ENCODE measurements around the gene DPP6.
"Not testable (repeated sequence)": the region's sequence is repeated elsewhere in the genome, so short reads cannot be mapped to it uniquely, and the experiment has no call there.

Gene DPP6

DNA sequence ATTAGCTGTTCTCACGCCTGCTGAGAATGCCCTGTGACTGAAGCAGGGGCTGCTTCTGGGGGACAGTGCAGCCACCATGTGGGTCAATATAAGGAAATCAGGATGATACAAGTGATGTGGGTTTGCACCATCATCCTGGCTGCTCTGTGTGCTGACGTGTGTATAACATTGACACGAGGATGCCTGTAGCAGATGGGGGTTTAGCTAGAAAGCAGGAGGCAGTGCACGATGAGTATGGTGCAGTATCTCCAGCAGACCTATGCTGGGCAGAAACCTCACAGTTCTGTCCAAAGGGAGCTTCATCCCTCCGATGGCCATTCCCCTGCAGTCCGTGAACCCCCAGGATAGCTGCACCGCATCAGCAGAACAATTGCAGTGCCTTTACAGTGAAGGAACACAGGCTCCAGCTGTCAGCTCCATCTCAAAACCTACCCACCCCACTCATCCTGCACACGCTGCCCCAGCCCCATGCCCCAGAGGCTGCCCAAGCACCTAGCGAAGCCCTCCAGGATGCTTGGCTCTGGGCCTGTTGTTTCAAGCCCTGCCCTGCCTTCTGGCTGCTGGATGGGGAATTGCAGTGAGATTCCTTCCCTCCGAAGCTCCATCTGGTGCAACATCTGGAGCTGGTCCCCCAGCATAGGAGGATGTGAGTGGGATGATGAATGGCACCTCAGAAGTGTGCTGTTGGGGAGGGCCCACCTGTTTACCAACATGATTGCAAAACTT, 96.8 kb downstream of the DPP6 start:
- in situ Hi-C loops (cut with MboI; ENCODE audit: low sequenced_read_pairs) = not testable (repeated sequence)

DNA sequence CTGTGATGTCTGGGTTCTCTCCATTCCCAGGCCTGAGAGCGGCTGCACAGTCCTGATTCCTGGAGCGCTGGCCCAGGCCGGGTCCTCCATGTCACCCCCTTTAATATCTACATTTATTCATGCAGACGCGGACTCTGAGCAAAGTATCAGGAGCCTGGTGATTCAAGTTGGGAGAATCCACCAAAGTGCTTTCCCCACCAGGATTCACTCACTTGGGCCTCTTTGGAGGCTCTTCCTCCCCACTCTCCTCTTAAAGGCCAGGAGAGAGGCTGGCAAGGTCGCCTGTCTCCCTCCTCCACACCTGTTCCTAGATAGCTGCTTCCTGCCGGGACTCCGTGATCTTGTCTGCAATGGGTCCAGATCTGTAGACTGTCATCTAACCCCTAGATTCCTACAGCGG, 98.5 kb downstream of the DPP6 start:
- in situ Hi-C loops (cut with MboI; ENCODE audit: low sequenced_read_pairs) = not testable (repeated sequence)

DNA sequence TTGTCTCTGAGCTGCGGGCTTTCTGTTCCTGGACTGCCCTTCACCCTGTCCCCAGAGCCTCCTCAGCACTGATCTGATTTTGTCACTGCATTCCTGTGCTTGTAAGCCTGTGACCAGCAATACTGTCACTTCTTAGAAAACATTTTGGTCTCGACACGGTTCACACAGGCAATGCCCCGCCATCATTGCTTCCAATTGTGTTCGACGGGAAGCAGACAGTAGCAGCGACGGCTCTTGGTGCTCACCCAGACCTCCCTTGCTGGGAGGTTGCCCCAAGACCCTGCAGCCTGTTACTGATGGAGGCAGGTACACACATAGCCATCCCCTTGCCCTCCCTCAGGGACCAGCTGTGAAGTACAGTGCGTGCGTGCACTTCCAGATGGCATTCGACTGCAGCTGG, 99.1 kb downstream of the DPP6 start:
- in situ Hi-C loops (cut with MboI; ENCODE audit: low sequenced_read_pairs) = not testable (repeated sequence)

DNA sequence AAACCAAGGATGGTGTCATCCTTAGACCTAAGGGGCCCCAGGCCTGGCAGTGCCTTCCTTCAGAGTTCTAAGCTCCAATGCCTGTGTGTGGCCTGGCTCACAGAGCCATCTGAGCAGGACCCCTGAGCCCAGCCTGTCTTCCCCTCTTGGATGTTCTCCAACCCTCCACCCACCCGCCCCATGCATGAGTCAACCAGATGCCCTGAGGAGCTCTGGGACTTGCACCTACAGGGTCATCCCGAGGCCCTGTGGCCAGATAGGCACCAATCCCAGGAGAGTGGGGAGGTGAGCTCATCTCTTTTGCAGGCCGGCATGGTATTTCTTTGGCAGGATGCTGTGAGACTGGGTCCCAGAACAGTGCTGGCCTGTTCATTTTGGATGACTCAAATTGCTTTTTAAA, 103.7 kb downstream of the DPP6 start:
- in situ Hi-C loops (cut with MboI; ENCODE audit: low sequenced_read_pairs) = not testable (repeated sequence)

DNA sequence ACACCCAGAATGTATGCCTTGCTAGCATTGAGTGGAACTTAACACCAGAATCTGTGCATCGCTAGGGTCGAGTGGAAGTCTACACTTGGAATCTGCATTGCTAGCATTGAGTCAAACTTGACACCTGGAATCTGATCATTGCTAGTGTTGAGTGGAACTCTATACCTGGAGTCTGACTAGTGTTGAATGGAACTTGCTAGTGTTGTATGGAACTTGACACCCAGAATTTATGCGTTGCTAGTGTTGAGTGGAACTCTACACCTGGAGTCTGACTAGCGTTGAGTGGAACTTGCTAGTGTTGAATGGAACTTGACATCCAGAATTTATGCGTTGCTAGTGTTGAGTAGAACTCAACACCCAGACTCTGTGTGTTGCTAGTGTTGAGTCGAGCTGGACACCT, 110.7 kb downstream of the DPP6 start:
- in situ Hi-C loops (cut with MboI; ENCODE audit: low sequenced_read_pairs) = not testable (repeated sequence)

DNA sequence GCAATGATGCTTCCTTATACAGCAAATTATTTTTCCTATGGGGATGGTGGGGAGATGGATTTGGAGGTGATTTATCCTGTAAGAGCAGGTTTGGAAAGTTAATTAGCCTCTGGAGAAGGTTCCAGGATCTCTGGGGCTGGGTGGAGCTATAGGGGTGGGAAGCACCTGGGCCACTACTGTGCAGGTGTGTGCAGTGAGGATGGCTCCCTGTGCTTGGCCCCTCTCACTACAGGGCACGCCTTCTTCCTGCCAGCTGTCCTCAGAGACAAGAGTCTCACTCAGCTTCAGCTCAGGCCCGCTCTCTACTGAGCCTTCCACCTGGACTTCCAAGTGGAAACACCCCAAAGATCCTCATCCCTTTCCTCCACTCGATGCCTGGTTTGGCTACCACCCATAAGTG, 111.4 kb downstream of the DPP6 start:
- in situ Hi-C loops (cut with MboI; ENCODE audit: low sequenced_read_pairs) = not testable (repeated sequence)

DNA sequence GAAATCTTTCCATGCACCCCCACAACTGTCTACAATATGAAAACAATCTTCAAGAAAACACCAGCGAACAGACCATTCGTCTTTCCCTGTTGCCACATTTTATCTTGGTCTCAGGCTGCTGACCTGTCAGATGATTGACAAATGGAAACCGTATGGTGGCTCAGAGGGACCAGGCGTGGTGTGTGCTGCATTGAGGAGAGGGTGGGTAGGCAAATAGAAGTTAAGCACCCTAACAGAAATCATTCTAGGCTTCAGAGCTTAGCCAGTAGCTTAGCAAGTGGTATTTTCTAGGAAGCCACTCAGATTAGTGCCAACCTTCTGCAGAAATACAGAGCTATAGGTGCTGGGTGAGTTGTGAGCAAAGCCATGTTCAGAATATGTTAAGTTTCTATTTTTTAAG, 114.9 kb downstream of the DPP6 start:
- in situ Hi-C loops (cut with MboI; ENCODE audit: low sequenced_read_pairs) = no loop called here

DNA sequence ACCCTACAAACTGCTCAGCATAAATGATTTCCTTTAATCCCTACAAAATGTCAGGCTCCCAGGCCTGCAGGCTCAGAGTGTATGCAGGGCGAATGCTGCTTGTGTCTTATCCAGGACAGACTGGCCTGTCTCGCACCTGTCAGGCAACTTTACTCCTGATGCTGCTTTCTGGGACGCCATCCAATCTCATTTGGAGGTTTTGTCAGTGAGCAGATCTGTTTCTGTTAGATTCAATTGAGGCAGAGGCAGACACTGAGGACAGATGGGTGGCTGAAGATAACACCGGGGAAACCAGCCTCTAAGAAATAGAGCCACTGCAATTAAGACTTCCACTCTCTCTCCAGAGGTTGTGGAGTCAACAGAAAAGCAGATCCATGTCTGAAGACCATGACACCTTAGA, 115.6 kb downstream of the DPP6 start:
- in situ Hi-C loops (cut with MboI; ENCODE audit: low sequenced_read_pairs) = no loop called here

DNA sequence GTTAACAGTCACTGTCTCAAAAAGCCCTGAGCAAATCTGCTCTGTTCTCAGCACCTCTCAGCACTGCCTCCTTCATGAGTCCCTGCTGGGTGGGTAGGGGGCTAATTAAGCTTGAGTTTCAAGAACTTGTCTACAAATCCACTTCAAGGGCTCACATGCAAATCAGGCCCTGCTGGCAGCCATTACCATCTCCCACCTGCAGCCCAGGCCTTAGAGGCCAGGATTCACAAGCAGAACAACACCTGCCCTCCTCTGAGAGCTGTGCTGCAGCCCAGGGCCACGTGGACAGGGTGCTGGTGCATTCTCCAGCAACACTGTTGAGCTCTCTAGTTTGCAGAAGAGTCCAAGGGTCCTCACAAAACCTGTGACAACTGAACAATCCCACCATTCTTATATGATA, 119.2 kb downstream of the DPP6 start:
- in situ Hi-C loops (cut with MboI; ENCODE audit: low sequenced_read_pairs) = no loop called here

DNA sequence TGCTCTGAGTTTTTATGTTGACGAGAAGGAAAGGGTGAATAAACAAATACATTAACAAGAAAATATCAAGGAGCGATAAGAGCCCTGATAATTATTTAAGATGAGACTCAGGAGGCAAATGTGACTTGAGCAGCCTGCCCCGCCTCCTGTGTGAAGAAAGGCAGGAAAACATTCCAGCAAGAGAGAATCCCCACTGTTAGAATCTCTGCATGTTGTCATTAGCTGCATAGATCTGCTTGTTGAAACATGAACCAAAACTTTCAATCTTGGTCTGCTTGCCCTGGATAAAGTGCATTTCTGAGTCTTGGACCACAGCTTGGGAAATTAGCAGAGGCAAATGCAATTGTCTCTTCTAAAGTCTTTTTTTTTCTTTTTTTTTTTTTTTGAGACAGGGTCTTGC, 120.0 kb downstream of the DPP6 start:
- in situ Hi-C loops (cut with MboI; ENCODE audit: low sequenced_read_pairs) = no loop called here

DNA sequence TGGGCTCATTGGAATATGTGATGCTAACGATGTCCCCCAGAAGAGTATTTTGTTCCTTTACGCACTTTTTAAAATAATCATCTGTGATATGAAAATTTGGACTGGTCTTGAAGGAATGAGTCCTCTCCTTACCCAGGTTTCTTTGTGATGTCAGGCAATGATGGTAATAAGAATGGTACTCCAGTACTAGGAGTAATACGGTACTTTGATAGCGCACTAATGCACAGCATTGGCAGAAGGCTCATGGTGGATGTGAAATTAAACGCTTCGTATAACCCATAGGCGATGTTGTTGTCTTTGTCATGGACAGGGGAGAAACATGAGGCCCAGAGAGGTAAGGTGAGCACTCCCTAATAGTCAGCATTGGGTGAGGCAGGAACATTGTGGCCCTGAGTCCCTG, 125.4 kb downstream of the DPP6 start:
- in situ Hi-C loops (cut with MboI; ENCODE audit: low sequenced_read_pairs) = no loop called here

DNA sequence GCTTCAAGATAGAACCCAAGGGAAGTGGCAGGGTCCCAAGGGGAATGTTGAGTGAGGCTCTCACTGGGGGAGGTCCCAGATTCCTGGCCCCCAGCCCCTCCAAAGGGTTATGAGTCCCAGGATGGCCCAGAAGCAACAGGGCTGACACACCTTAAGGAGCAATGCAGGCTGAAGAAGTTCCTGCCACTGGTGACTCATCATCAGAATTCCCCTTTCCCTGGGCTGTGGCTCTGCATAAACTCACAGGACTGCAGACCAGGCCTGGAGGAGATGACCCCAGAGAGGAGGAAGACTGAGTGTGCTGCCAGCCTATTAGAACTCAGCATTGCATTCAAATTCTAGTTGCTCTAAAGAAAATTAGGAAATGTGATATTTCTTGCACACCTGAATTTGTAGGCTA, 126.7 kb downstream of the DPP6 start:
- in situ Hi-C loops (cut with MboI; ENCODE audit: low sequenced_read_pairs) = no loop called here

DNA sequence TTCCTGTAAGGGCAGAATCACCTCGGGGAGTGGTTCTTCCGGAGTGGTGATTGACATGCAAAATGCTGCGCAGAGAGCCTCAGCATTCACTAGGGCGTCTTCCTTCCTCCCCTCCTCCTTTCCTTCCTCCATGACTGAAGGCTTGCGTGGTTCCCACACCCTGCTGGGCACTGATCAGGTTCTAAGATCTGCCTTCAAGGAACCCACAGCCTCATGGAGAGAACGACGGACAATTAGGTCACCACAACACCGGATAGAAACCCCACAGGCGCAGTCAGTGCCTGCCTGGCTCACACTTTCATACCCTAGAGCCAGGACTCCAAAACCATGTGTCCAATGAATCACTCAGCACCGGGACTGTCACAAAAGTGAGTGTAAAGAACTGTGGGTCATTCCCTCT, 131.3 kb downstream of the DPP6 start:
- in situ Hi-C loops (cut with MboI; ENCODE audit: low sequenced_read_pairs) = no loop called here

DNA sequence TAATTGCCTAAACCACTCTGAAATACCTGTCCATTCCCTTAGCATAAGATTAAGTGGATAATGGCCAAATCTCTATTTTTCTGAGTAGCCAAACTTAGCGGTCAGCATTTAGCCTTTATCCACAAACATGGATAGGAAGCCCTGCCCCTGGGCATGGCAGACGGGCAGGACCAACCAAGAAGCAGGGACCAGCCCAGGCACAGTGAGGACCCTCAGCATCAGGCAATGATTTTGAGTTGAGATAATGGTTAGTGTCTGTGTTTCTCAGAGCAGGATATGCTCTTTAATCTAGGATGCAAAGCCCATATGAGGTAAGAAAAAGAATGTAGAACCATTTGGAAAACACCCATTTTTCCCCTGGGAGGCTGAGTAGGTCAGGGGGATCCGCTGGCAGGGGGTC, 131.7 kb downstream of the DPP6 start:
- in situ Hi-C loops (cut with MboI; ENCODE audit: low sequenced_read_pairs) = no loop called here

DNA sequence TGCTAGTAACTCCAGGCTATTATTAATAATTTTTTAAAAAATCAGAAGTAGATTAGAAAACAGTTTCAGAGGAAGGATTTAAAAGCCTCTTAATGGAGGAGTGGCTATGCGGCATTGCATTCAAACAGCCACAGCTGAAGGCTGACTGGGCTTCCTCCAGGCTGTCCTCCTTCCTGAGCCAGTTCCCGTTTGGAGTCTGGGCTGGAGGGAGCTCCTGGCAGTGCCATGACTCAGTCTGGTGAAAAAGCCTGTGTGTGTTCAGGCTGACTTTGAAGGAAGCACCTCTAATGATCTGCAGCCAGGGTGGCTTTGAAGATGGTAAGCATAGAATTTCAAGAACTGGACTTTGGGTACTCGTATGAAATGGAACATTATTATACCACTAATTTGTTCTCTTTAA, 134.6 kb downstream of the DPP6 start:
- in situ Hi-C loops (cut with MboI; ENCODE audit: low sequenced_read_pairs) = no loop called here

DNA sequence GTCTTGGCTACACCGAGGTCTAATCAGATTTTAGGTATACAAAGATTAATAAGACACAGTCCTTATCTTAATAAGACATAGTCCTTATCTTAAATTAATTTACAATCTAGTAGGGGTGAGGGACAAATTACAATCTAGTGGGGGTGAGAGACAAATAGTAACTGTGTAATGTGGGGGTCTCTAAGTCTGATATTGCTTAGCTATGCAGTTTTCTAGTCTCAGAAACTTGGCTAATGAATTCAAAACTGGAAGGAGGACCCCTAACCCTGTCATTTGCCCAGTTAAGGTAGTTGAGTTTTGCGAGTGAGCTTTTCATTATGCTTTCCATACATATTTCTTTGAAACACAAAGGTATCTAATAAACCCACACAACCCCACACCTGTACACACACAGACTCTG, 136.1 kb downstream of the DPP6 start:
- in situ Hi-C loops (cut with MboI; ENCODE audit: low sequenced_read_pairs) = no loop called here

DNA sequence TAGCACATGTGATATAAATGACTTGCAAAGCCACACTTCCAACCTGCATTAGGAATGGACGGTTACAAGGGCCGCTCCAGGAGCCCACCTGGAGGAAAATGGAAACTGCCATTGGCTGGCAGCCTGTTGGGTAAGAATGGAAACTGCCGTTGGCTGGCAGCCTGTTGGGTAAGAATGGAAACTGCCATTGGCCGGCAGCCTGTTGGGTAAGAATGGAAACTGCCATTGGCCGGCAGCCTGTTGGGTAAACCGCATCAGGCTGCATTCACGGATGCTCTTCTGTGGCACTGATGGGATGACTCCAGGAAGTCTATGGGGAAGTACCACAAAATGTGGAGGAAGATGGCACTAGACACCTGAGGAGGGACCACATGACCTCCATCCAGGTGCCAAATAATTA, 143.1 kb downstream of the DPP6 start:
- in situ Hi-C loops (cut with MboI; ENCODE audit: low sequenced_read_pairs) = no loop called here

DNA sequence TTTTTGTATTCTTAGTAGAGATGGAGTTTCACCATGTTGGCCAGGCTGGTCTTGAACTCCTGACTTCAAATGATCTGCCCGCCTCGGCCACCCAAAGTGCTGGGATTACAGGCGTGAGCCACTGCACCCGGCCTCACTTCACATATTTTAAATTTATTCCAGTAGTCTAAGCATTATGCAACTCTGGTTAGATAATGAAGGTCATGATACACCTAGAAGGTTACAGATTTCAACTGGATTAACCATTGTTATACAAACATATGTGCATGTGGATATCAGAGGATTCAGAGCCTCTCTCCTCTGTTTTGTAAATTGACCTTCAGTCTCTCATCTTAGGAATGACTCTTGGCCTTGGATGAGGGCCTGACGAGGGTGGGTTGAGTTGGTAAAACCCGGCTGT, 146.3 kb downstream of the DPP6 start:
- in situ Hi-C loops (cut with MboI; ENCODE audit: low sequenced_read_pairs) = no loop called here

DNA sequence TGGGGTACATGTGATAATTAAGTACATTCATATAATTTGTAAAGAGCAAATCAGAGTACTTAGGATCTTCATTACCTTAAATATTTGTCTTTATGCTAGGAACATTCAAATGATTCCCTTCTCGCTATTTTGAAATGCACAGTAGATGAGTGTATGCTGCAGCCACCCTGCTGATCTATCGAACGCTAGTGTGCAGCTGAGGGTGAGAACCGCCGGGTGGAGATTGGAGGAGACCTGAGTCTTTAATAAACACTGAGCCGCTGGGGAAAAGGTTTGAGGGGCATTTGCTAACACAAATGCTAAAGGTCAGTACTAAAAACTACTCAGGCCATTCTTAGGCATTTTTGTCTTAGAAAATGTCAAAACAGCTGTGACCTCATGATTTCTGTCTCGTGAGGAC, 148.0 kb downstream of the DPP6 start:
- in situ Hi-C loops (cut with MboI; ENCODE audit: low sequenced_read_pairs) = no loop called here

DNA sequence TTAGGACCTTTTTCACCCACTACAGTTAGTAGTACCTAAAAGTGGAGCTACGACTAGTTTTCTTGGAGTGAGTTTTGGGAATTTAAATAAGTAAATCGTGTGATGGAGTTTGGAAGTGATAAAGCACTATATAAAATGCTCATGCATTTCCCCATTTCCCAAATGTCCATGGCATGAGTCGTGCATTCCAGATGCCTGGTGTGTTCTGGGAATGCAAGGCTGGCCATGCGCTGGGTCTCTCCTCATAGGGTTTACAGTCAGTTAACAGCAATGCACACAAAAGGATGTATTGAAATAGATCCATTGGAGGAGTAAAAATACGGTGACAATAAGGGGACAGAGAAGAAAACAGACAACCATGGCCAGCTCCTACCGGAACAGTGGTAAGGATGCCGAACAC, 149.8 kb downstream of the DPP6 start:
- in situ Hi-C loops (cut with MboI; ENCODE audit: low sequenced_read_pairs) = no loop called here

DNA sequence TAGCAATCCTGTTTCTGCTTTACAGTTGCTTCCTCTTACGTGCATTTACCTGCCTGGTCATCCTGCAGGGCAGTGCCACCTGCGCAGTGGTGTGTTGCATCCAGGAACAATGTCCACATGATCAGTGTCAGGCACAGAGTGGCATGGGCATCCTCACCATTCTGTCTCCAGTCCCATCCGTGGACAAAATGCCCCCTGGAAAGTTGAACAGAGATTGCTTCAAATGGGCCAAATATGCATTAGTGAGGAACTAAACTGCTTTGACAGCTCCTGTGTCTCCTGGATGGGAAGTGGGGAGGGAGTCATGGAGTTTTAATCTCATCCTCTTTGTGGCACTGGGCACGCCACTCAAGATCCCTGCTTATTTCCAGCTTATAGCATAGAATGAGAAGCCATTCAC, 151.8 kb downstream of the DPP6 start:
- in situ Hi-C loops (cut with MboI; ENCODE audit: low sequenced_read_pairs) = no loop called here

DNA sequence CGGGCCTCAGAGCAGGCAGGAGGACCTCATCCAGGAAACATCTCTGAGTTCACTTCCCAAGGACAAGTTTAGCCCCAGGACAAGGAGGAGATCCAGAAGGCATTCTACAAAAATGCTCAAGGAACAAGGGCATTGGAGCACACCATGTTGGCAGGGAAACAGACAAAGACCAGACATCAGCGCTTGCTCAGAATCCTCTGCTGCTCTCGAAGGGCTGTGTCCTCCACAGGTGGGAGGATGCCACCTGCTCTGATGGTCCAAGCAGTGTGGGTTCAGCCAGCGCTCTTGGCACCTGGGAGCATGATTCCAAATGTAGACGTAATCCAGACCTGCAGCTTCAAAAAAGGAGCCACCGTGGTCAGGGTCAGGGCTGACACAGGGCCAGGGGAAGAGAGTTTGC, 160.7 kb downstream of the DPP6 start:
- in situ Hi-C loops (cut with MboI; ENCODE audit: low sequenced_read_pairs) = no loop called here

DNA sequence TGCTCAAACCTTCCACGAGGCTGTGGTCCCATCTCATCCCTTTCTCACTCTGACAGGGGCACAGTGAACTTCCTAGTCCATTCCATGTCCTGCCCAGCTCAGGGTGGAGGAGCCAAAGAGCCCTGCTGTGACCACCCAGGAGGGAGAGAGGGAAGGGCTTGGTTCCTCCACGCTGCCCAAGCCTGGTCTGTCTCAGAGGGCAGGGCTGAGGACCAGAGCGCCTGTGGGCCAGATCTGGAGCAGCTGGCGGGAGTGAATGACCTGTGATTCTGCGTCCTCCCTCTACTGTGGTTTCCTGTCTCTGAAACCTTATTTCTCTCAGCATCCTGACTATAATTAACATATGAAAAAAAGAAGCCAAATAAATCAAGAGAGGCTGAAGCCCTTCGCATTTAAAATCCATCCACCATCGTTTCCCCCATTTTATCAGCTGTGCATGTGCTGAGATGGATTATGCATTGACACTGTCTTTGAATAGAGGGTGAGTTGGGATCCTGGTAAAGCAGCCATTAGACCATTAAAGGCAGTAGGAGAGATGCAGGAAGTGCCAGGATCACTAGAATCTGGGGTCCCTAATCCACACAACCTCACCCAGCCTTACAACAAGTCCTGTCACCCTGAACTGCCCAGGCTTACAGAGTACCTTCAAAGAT, 165.6 kb downstream of the DPP6 start:
- in situ Hi-C loops (cut with MboI; ENCODE audit: low sequenced_read_pairs) = no loop called here

All from HL-60/S4 treated with retinoic acid at 250 ng/mL for 4 days and 3 days (cell line).